ENCODE results near the gene F13B.

The F13B gene

DNA sequence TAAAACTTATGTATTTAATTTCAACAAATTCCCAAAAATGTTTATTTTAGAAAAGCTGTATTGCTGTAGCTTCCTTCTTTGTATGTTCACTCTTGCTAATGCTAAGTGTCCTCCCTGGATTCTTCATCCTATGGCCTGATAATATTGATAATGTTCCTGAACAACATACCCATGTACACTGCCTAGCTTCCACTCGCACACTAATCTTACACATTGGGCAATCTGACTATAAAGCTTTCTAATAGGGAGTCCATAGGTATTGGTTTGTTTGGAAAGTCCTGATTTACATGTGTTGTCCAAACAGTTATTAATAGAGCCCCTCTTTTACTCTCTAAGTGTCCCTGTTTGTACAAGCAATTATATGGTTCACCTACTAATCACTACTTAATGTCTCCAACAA, 783 bp downstream of the F13B start:
- H3K4me2 ChIP-seq (ENCODE audit: low read depth, low read length): no peak overlapping the region
- no peaks in the 10 kb centered on the region for H3K36me3 ChIP-seq (replicated peaks; ENCODE audit: insufficient read depth, low read length)
- no peak overlapping the region for H3K27ac ChIP-seq (ENCODE audit: low read length)
- no peaks in the 10 kb centered on the region for H3F3A ChIP-seq (ENCODE audit: insufficient read depth, low read length)
- H4K20me1 ChIP-seq (ENCODE audit: insufficient read depth, low read length): no peaks in the 10 kb centered on the region
- no peak overlapping the region for H2AFZ ChIP-seq (ENCODE audit: low read length)
- H3K9me2 ChIP-seq (replicated peaks; ENCODE audit: insufficient read depth, low read length): no peaks in the 10 kb centered on the region
- no peaks in the 10 kb centered on the region for H3K79me2 ChIP-seq (ENCODE audit: low read length)
- H3K27me3 ChIP-seq (replicated peaks; ENCODE audit: insufficient read depth, low read length): no peaks in the 10 kb centered on the region
- H3K4me3 ChIP-seq (ENCODE audit: low read length): no peak overlapping the region
- no peaks in the 10 kb centered on the region for H3K9me3 ChIP-seq (replicated peaks; ENCODE audit: insufficient read depth, low read length)
- no peak for DNase-seq
- H3K9ac ChIP-seq (ENCODE audit: low read length): no peak overlapping the region
- TF ChIP-seq CTCF (IDR thresholded peaks at IDR 0.05; ENCODE audit: low read length) (no peak), EZH2phosphoT487 (IDR thresholded peaks at IDR 0.05; ENCODE audit: low read length) (no peak), EZH2 (optimal IDR thresholded peaks at IDR 0.05; ENCODE audit: low read depth, low read length) (no peak)
- no peaks in the 10 kb centered on the region for H3K4me1 ChIP-seq (ENCODE audit: low read length)

GRCh38 chr1:197065559-197065958, 1.5 kb downstream of the F13B start:
- TF ChIP-seq EZH2 (optimal IDR thresholded peaks at IDR 0.05; ENCODE audit: low read depth, low read length) (no peak), CTCF (IDR thresholded peaks at IDR 0.05; ENCODE audit: low read length) (no peak), EZH2phosphoT487 (IDR thresholded peaks at IDR 0.05; ENCODE audit: low read length) (no peak)
- Histone ChIP-seq H3K4me3 (ENCODE audit: low read length) (no peak overlapping the region), H3K9me2 (replicated peaks; ENCODE audit: insufficient read depth, low read length) (no peaks in the 10 kb centered on the region), H3K27ac (ENCODE audit: low read length) (no peak overlapping the region), H3K4me1 (ENCODE audit: low read length) (no peaks in the 10 kb centered on the region), H3K4me2 (ENCODE audit: low read depth, low read length) (no peak overlapping the region), H3K27me3 (replicated peaks; ENCODE audit: insufficient read depth, low read length) (no peaks in the 10 kb centered on the region), H3F3A (ENCODE audit: insufficient read depth, low read length) (no peaks in the 10 kb centered on the region), H3K9ac (ENCODE audit: low read length) (no peak overlapping the region), H2AFZ (ENCODE audit: low read length) (no peak overlapping the region), H3K79me2 (ENCODE audit: low read length) (no peaks in the 10 kb centered on the region), H3K36me3 (replicated peaks; ENCODE audit: insufficient read depth, low read length) (no peaks in the 10 kb centered on the region), H4K20me1 (ENCODE audit: insufficient read depth, low read length) (no peaks in the 10 kb centered on the region), H3K9me3 (replicated peaks; ENCODE audit: insufficient read depth, low read length) (no peaks in the 10 kb centered on the region)
- no peak for DNase-seq

DNA sequence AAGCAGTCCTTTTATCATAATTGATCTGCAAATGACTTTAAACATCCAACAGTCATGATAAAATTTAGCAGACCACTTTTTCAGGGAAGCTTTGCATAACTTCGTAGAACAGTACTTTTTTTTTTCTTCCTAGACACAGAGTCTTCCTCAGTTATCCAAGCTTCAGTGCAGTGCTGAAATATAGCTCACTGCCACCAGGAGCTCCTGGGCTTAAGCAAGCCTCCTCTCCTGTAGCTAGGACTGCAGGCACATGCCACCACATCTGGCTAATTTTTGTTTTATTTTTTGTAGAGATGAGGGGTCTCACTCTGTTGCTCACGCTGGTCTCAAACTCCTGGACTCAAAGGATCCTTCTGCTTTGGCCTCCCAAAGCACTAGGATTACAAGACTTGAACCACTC, 3.8 kb downstream of the F13B start:
- Histone ChIP-seq H3K27ac (ENCODE audit: low read length) (no peak overlapping the region), H3K4me3 (ENCODE audit: low read length) (no peak overlapping the region), H3K27me3 (replicated peaks; ENCODE audit: insufficient read depth, low read length) (no peaks in the 10 kb centered on the region), H3F3A (ENCODE audit: insufficient read depth, low read length) (no peaks in the 10 kb centered on the region), H3K79me2 (ENCODE audit: low read length) (no peaks in the 10 kb centered on the region), H4K20me1 (ENCODE audit: insufficient read depth, low read length) (no peaks in the 10 kb centered on the region), H3K4me2 (ENCODE audit: low read depth, low read length) (no peak overlapping the region), H3K9me3 (replicated peaks; ENCODE audit: insufficient read depth, low read length) (no peaks in the 10 kb centered on the region), H2AFZ (ENCODE audit: low read length) (no peak overlapping the region), H3K9ac (ENCODE audit: low read length) (no peak overlapping the region), H3K9me2 (replicated peaks; ENCODE audit: insufficient read depth, low read length) (no peaks in the 10 kb centered on the region), H3K4me1 (ENCODE audit: low read length) (no peaks in the 10 kb centered on the region), H3K36me3 (replicated peaks; ENCODE audit: insufficient read depth, low read length) (no peaks in the 10 kb centered on the region)
- TF ChIP-seq EZH2phosphoT487 (IDR thresholded peaks at IDR 0.05; ENCODE audit: low read length): no peak
- TF ChIP-seq EZH2 (optimal IDR thresholded peaks at IDR 0.05; ENCODE audit: low read depth, low read length): no peak
- no peak for TF ChIP-seq CTCF (IDR thresholded peaks at IDR 0.05; ENCODE audit: low read length)
- DNase-seq: no peak
